Measurements from ENCODE around the gene NSUN2.

The NSUN2 gene

DNA sequence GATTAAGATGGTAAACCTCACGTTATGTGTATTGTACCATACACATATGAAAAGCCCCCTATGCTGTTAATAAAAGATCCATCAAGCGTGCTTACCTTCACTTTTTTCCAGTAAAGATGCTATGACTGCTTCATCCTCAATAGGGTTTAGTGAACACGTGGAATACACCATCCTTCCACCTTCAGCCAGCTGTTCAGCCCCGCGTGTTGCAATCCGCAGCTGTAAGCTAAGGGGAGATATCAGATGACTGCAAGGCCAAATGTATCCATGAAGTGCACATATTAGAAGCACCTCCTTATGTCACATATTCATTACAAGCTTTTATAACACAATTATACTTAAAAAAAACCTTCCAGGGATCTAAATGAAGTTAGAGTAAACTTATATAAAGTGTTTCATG, 16.2 kb downstream of the NSUN2 start:
- no peak overlapping the region for H3K4me3 ChIP-seq (ENCODE audit: low read depth, low read length)
- TF ChIP-seq POLR2A (IDR thresholded peaks at IDR 0.05; ENCODE audit: extremely low read depth, insufficient read length) (no peak), MYC (IDR thresholded peaks at IDR 0.05; ENCODE audit: low read depth, low read length) (no peak), CTCF (IDR thresholded peaks at IDR 0.05; ENCODE audit: low read depth, low read length) (no peak)
- TF ChIP-seq, protein P1, sequence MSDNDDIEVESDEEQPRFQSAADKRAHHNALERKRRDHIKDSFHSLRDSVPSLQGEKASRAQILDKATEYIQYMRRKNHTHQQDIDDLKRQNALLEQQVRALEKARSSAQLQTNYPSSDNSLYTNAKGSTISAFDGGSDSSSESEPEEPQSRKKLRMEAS (IDR thresholded peaks at IDR 0.05; ENCODE audit: low read depth, low read length) = no peak
- no peak for DNase-seq (ENCODE audit: low read depth)

DNA sequence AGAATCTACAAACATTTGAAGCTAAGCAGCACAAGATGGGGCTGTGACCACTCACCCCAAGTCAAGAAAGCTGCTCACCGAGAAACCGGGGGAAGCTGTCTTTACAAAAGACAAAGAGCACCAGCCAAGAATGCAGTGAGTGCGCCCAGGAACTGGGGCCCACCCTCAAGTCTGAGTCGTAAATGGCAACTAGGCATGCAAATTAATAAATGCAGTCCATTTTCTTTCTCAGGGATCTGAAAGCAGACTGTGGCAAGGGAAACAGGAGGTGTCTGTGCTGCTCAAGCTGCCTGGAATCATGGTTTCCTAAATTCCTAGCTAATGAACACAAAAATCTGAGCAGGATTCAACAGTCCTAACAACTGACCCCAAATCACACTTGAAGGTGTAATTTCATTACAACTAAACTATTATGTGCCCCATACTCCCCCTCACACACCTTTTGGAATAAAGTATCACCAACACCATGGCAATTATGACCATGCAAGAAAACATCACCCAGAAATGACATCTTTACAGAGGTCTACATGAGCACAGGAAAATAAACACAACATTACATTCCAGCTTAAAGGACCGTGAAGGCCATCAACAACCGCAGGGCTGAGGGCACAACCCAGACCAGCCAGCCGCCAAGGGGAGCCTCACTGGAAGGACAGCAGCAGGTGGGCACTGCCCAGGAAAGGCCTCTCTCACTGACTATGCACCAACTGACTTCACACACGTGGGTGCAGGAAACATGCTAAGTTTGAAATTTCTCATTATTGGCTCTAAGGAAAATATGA, 17.6 kb downstream of the NSUN2 start:
- TF ChIP-seq, protein P1 (IDR thresholded peaks at IDR 0.05; ENCODE audit: low read depth, low read length) = no peak
- no peak for TF ChIP-seq CTCF (IDR thresholded peaks at IDR 0.05; ENCODE audit: low read depth, low read length)
- TF ChIP-seq POLR2A (IDR thresholded peaks at IDR 0.05; ENCODE audit: extremely low read depth, insufficient read length) = no peak
- no peak for TF ChIP-seq MYC (IDR thresholded peaks at IDR 0.05; ENCODE audit: low read depth, low read length)
- no peak overlapping the region for H3K4me3 ChIP-seq (ENCODE audit: low read depth, low read length)
- DNase-seq (ENCODE audit: low read depth) = no peak

GRCh38 chr5:6611334-6612256, 21.2 kb downstream of the NSUN2 start:
- TF ChIP-seq, protein P1 (IDR thresholded peaks at IDR 0.05; ENCODE audit: low read depth, low read length) = no peak
- TF ChIP-seq MYC (IDR thresholded peaks at IDR 0.05; ENCODE audit: low read depth, low read length) (no peak), POLR2A (IDR thresholded peaks at IDR 0.05; ENCODE audit: extremely low read depth, insufficient read length) (no peak), CTCF (IDR thresholded peaks at IDR 0.05; ENCODE audit: low read depth, low read length) (no peak)
- H3K4me3 ChIP-seq (ENCODE audit: low read depth, low read length) = no peak overlapping the region
- DNase-seq (ENCODE audit: low read depth) = no peak

- no peak for DNase-seq (ENCODE audit: low read depth)
- no peak for TF ChIP-seq MYC (IDR thresholded peaks at IDR 0.05; ENCODE audit: low read depth, low read length)
- TF ChIP-seq, protein P1 (IDR thresholded peaks at IDR 0.05; ENCODE audit: low read depth, low read length) = no peak
- TF ChIP-seq POLR2A (IDR thresholded peaks at IDR 0.05; ENCODE audit: extremely low read depth, insufficient read length) = no peak
- TF ChIP-seq CTCF (IDR thresholded peaks at IDR 0.05; ENCODE audit: low read depth, low read length) = no peak
- H3K4me3 ChIP-seq (ENCODE audit: low read depth, low read length) = no peak overlapping the region
These were observed 24.8 kb downstream of the NSUN2 start for GRCh38 chr5:6608016-6608415.

GRCh38 chr5:6607559-6607936, 25.3 kb downstream of the NSUN2 start:
- no peak for DNase-seq (ENCODE audit: low read depth)
- TF ChIP-seq MYC (IDR thresholded peaks at IDR 0.05; ENCODE audit: low read depth, low read length) = no peak
- no peak for TF ChIP-seq POLR2A (IDR thresholded peaks at IDR 0.05; ENCODE audit: extremely low read depth, insufficient read length)
- TF ChIP-seq CTCF (IDR thresholded peaks at IDR 0.05; ENCODE audit: low read depth, low read length) = no peak
- TF ChIP-seq, protein P1 (IDR thresholded peaks at IDR 0.05; ENCODE audit: low read depth, low read length) = no peak

More at GRCh38 chr5:6607559-6607936, 25.3 kb downstream of the NSUN2 start:
- H3K4me3 ChIP-seq (ENCODE audit: low read depth, low read length) = no peak overlapping the region
